Astrocyte (in vitro differentiated cells and primary cell): ENCODE data around the gene HSPB7. TPM values are rescaled to one million over a fixed set of nuclear protein-coding genes. Genes with fewer than 3 reads are reported as not detected.
"Not testable (repeated sequence)": the region's sequence is repeated elsewhere in the genome, so short reads cannot be mapped to it uniquely, and the experiment has no call there.

Experiments used
- DNase-seq: peaks from one replicate; pipeline ENCODE4 v3.0.0-alpha.2; 2010; ENCODE audit warnings: low read depth
- FAIRE-seq: peaks from 2 replicates; lab custom pipeline; 2011; peaks lifted over from hg19 to GRCh38; lab: Jason Lieb, UNC
- H2AFZ ChIP-seq: 2 replicates; pipeline ENCODE4 v1.6.0; 2012; ENCODE audit warnings: low read depth, low read length, inconsistent platforms
- H3K27ac ChIP-seq: 2 replicates; pipeline ENCODE4 v1.5.1; 2011; ENCODE audit warnings: low read depth, low read length, inconsistent platforms
- H3K27me3 ChIP-seq: 2 replicates; pipeline ENCODE4 v1.6.0; 2011; ENCODE audit warnings: low read length, inconsistent platforms; ENCODE audit not compliant: insufficient read depth
- H3K36me3 ChIP-seq: 2 replicates; pipeline ENCODE4 v1.5.1; 2011; ENCODE audit warnings: low read length, inconsistent platforms; ENCODE audit not compliant: insufficient read depth
- H3K4me1 ChIP-seq: 2 replicates; pipeline ENCODE4 v1.5.1; 2011; ENCODE audit warnings: low read length, inconsistent platforms; ENCODE audit not compliant: insufficient read depth
- H3K4me2 ChIP-seq: 2 replicates; pipeline ENCODE4 v1.6.0; 2012; ENCODE audit warnings: low read length, inconsistent platforms
- H3K4me3 ChIP-seq: 2 replicates; pipeline ENCODE4 v1.5.1; 2011; ENCODE audit warnings: low read depth, mild to moderate bottlenecking, low read length, inconsistent platforms; ENCODE audit not compliant: insufficient read depth
- H3K79me2 ChIP-seq: 2 replicates; pipeline ENCODE4 v1.6.0; 2012; ENCODE audit warnings: mild to moderate bottlenecking, low read length, inconsistent platforms; ENCODE audit not compliant: insufficient read depth
- H3K9ac ChIP-seq: 2 replicates; pipeline ENCODE4 v1.6.0; 2012; ENCODE audit warnings: mild to moderate bottlenecking, low read length, inconsistent platforms
- H3K9me3 ChIP-seq: 2 replicates; pipeline ENCODE4 v1.5.1; 2012; ENCODE audit warnings: low read depth, mild to moderate bottlenecking, low read length, inconsistent platforms; ENCODE audit not compliant: insufficient read depth
- H4K20me1 ChIP-seq: 2 replicates; pipeline ENCODE4 v1.6.0; 2012; ENCODE audit warnings: low read length, inconsistent platforms; ENCODE audit not compliant: insufficient read depth
- H3K27ac Mint-ChIP-seq: one replicate; pipeline ENCODE4 v1.8.0; 2021; ENCODE audit warnings: mild to moderate bottlenecking, mixed read lengths; ENCODE audit not compliant: unreplicated experiment
- H3K27me3 Mint-ChIP-seq: one replicate; pipeline ENCODE4 v1.8.0; 2021; ENCODE audit warnings: low read depth, mixed read lengths; ENCODE audit not compliant: unreplicated experiment
- H3K36me3 Mint-ChIP-seq: one replicate; pipeline ENCODE4 v1.8.0; 2021; ENCODE audit warnings: low read depth, mixed read lengths; ENCODE audit not compliant: unreplicated experiment
- H3K4me1 Mint-ChIP-seq: one replicate; pipeline ENCODE4 v1.8.0; 2021; ENCODE audit warnings: low read depth, mixed read lengths; ENCODE audit not compliant: unreplicated experiment
- H3K4me3 Mint-ChIP-seq: one replicate; pipeline ENCODE4 v1.8.0; 2021; ENCODE audit warnings: mild to moderate bottlenecking, moderate library complexity, mixed read lengths; ENCODE audit not compliant: unreplicated experiment
- H3K9me3 Mint-ChIP-seq: one replicate; pipeline ENCODE4 v1.8.0; 2021; ENCODE audit warnings: mild to moderate bottlenecking, mixed read lengths; ENCODE audit not compliant: unreplicated experiment
- EZH2 ChIP-seq: IDR thresholded peaks from 2 replicates; pipeline ENCODE4 v1.6.1; 2012; ENCODE audit warnings: mild to moderate bottlenecking, low read length, inconsistent platforms; ENCODE audit not compliant: insufficient read depth
- total RNA-seq: library from RNA; stranded (reverse); gene quantifications from 2 replicates; pipeline ENCODE4 v1.2.1, GENCODE V29; 2021
- TF ChIP-seq, protein P1 (sequence below): IDR thresholded peaks from 2 replicates; pipeline ENCODE4 v1.5.1; 2011; ENCODE audit warnings: low read depth, mild to moderate bottlenecking, inconsistent platforms, low read length, moderate library complexity; ENCODE audit not compliant: insufficient read depth

HSPB7 gene
- total RNA-seq, 1 donor from 2014 or later = 0.45 TPM

DNA sequence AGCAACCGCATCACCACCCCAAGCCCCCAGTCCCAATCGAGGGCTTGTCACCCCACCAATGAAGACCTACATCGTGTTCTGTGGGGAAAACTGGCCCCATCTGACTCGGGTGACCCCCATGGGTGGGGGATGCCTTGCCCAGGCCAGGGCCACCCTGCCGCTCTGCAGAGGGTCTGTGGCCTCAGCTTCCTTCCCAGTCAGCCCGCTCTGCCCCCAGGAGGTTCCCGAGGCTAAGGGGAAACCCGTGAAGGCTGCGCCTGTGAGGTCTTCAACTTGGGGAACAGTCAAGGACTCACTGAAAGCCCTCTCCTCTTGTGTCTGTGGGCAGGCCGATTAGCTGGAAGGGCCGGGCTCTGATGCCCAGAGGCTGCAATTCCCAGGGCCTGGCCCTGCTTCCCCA, 11.8 kb downstream of the HSPB7 start:
- H3K36me3 Mint-ChIP-seq = no peaks in the 10 kb centered on the region
- Histone ChIP-seq H3K4me3 (no peak overlapping the region), H4K20me1 (no peaks in the 10 kb centered on the region), H3K9ac (no peak overlapping the region), H3K36me3 (no peaks in the 10 kb centered on the region), H3K4me2 (no peak overlapping the region), H3K27ac (no peak overlapping the region), H3K4me1 (no peaks in the 10 kb centered on the region), H2AFZ (no peak overlapping the region), H3K27me3 (no peaks in the 10 kb centered on the region), H3K9me3 (no peaks in the 10 kb centered on the region), H3K79me2 (no peaks in the 10 kb centered on the region)
- H3K4me3 Mint-ChIP-seq = no peak overlapping the region
- peaks cover 16% of the 10 kb centered on the region for H3K27me3 Mint-ChIP-seq
- no peak for FAIRE-seq
- no peaks in the 10 kb centered on the region for H3K9me3 Mint-ChIP-seq
- no peak overlapping the region for H3K27ac Mint-ChIP-seq
- TF ChIP-seq, protein P1, sequence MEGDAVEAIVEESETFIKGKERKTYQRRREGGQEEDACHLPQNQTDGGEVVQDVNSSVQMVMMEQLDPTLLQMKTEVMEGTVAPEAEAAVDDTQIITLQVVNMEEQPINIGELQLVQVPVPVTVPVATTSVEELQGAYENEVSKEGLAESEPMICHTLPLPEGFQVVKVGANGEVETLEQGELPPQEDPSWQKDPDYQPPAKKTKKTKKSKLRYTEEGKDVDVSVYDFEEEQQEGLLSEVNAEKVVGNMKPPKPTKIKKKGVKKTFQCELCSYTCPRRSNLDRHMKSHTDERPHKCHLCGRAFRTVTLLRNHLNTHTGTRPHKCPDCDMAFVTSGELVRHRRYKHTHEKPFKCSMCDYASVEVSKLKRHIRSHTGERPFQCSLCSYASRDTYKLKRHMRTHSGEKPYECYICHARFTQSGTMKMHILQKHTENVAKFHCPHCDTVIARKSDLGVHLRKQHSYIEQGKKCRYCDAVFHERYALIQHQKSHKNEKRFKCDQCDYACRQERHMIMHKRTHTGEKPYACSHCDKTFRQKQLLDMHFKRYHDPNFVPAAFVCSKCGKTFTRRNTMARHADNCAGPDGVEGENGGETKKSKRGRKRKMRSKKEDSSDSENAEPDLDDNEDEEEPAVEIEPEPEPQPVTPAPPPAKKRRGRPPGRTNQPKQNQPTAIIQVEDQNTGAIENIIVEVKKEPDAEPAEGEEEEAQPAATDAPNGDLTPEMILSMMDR = no peak
- TF ChIP-seq EZH2 = no peak
- no peak for DNase-seq
- peaks cover 3% of the 10 kb centered on the region for H3K4me1 Mint-ChIP-seq

DNA sequence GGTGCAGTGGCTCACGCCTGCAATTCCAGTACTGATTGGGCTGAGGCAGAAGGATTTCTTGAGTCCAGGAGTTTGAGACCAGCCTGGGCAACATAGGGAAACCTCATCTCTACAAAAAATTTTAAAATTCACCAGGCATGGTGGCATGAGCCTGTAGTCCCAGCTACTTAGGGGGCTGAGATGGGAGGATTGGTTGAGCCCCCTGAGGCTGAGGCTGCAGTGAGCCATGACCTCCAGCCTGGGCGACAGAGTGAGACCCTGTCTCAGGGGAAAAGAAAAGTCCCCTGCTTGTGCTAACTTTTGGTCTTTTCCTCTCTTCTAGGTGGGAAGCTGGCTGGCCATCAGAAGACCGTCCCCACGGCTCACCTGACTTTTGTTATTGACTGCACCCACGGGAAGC, 12.2 kb downstream of the HSPB7 start:
- Histone ChIP-seq H4K20me1 (no peaks in the 10 kb centered on the region), H3K4me1 (no peaks in the 10 kb centered on the region), H3K4me3 (no peak overlapping the region), H2AFZ (no peak overlapping the region), H3K27ac (no peak overlapping the region), H3K27me3 (no peaks in the 10 kb centered on the region), H3K9me3 (no peaks in the 10 kb centered on the region), H3K9ac (no peak overlapping the region), H3K79me2 (no peaks in the 10 kb centered on the region), H3K4me2 (no peak overlapping the region), H3K36me3 (no peaks in the 10 kb centered on the region)
- Mint-ChIP-seq H3K27me3 (peaks cover 19% of the 10 kb centered on the region), H3K4me1 (peaks cover 3% of the 10 kb centered on the region), H3K27ac (no peak overlapping the region), H3K4me3 (no peak overlapping the region), H3K36me3 (no peaks in the 10 kb centered on the region), H3K9me3 (no peaks in the 10 kb centered on the region)
- no peak for TF ChIP-seq EZH2
- TF ChIP-seq, protein P1 = no peak
- DNase-seq (no peak), FAIRE-seq (no peak)

DNA sequence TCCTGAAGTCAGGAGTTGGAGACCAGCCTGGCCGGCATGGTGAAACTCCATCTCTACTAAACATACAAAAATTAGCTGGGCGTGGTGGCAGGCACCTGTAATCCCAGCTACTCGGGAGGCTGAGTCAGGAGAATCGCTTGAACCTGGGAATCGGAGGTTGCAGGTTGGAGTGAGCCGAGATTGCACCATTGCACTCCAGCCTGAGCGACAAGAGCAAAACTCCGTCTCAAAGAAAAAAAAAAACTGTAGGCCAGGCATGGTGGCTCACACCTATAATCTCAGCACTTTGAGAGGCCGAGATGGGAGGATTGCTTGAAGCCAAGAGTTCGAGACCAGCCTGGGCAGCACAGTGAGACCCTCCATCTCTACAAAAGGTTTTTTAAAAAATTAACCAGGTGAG, 16.6 kb downstream of the HSPB7 start:
- H3K79me2 ChIP-seq, H3K27ac Mint-ChIP-seq, DNase-seq, H3K27me3 ChIP-seq, H3K9me3 ChIP-seq, H2AFZ ChIP-seq, H3K4me3 Mint-ChIP-seq, H3K36me3 ChIP-seq, H3K4me3 ChIP-seq, H4K20me1 ChIP-seq, H3K4me1 ChIP-seq, H3K4me2 ChIP-seq, FAIRE-seq, H3K4me1 Mint-ChIP-seq, H3K27ac ChIP-seq, H3K9ac ChIP-seq, H3K36me3 Mint-ChIP-seq, H3K9me3 Mint-ChIP-seq: not testable (repeated sequence)
- H3K27me3 Mint-ChIP-seq = peaks cover 26% of the 10 kb centered on the region
